Stimulated activated naive CD8-positive, alpha-beta T cell treated with anti-CD3 and anti-CD28 coated beads, Interleukin-15, Interleukin-2, amounts not matched to agents 100 U/mL and 50 U/mL, for 24 hours (primary cell): ENCODE data around the gene SPARC.

ENCODE experiments used
- ATAC-seq: fragments of 150-1000 bp; cut with Tn5 transposase; one replicate; pipeline ENCODE4 v1.10.0; 2021
- DNase-seq: peaks from one replicate; pipeline ENCODE4 v3.0.0; 2021

SPARC gene

GRCh38 chr5:151678713-151679112, 8.0 kb downstream of the SPARC start:
- no peak for DNase-seq

GRCh38 chr5:151677776-151678545, 8.8 kb downstream of the SPARC start:
- DNase-seq (no peak), ATAC-seq (no peak)

More at GRCh38 chr5:151678713-151679112, 8.0 kb downstream of the SPARC start:
- no peak for ATAC-seq

- ATAC-seq (no peak), DNase-seq (no peak)
These were observed 10.0 kb downstream of the SPARC start for GRCh38 chr5:151676719-151677118.

- ATAC-seq, result no peak
- DNase-seq, result no peak
These were observed 10.4 kb downstream of the SPARC start for GRCh38 chr5:151676314-151676712.

- DNase-seq (no peak), ATAC-seq (no peak)
These were observed 11.0 kb downstream of the SPARC start for GRCh38 chr5:151675611-151676313.

- ATAC-seq (no peak), DNase-seq (no peak)
These were observed 11.8 kb downstream of the SPARC start for GRCh38 chr5:151674626-151675610.

- no peak for DNase-seq
- ATAC-seq, result no peak
These were observed 13.3 kb downstream of the SPARC start for GRCh38 chr5:151673421-151673820.

- no peak for DNase-seq
- no peak for ATAC-seq
These were observed 14.2 kb downstream of the SPARC start for GRCh38 chr5:151672516-151672915.

- no peak for DNase-seq
These were observed 14.8 kb downstream of the SPARC start for GRCh38 chr5:151671950-151672349.

GRCh38 chr5:151670953-151671636, 15.6 kb downstream of the SPARC start:
- ATAC-seq (no peak), DNase-seq (no peak)

More at GRCh38 chr5:151671950-151672349, 14.8 kb downstream of the SPARC start:
- ATAC-seq, result no peak

- DNase-seq (no peak), ATAC-seq (no peak)
These were observed 16.5 kb downstream of the SPARC start for GRCh38 chr5:151670083-151670686.

GRCh38 chr5:151667083-151667482, 19.6 kb downstream of the SPARC start:
- ATAC-seq (no peak), DNase-seq (no peak)

GRCh38 chr5:151665613-151666012, 21.1 kb downstream of the SPARC start:
- ATAC-seq (no peak), DNase-seq (no peak)

GRCh38 chr5:151664694-151665585, 21.8 kb downstream of the SPARC start:
- ATAC-seq (no peak), DNase-seq (no peak)

- DNase-seq (no peak), ATAC-seq (no peak)
These were observed 23.0 kb downstream of the SPARC start for GRCh38 chr5:151663617-151664293.

- ATAC-seq (no peak), DNase-seq (no peak)
These were observed 23.9 kb downstream of the SPARC start for GRCh38 chr5:151662805-151663204.

- ATAC-seq (no peak), DNase-seq (no peak)
These were observed 24.6 kb downstream of the SPARC start for GRCh38 chr5:151661968-151662732.

- DNase-seq (no peak), ATAC-seq (no peak)
These were observed 25.9 kb downstream of the SPARC start for GRCh38 chr5:151660616-151661495.
